NCI-H2171 (cell line): ENCODE results near the gene RAD9A.

Experiments used
- DNase-seq: peaks from one replicate; lab custom pipeline; 2025; lab: John Stamatoyannopoulos, UW

Gene RAD9A

GRCh38 chr11:67428052-67429001 is 36.5 kb downstream of the RAD9A start, which contains the start of gene RPS6KB2:
TSS of gene RPS6KB2 (plus strand) at chr11:67428494. CDS start at chr11:67428546, 52 bp downstream.
- DNase-seq: peak; percentile 97

GRCh38 chr11:67429038-67429668 is 37.4 kb downstream of the RAD9A start:
- DNase-seq: no peak

- no peak for DNase-seq
These were observed 37.9 kb downstream of the RAD9A start for GRCh38 chr11:67429722-67430121.

GRCh38 chr11:67431346-67432249 is 39.8 kb downstream of the RAD9A start:
- DNase-seq: no peak

GRCh38 chr11:67432655-67433349 is 41.0 kb downstream of the RAD9A start:
- no peak for DNase-seq

- DNase-seq: no peak
These were observed 42.0 kb downstream of the RAD9A start for GRCh38 chr11:67433536-67434394.

GRCh38 chr11:67434395-67434881 is 42.7 kb downstream of the RAD9A start:
- DNase-seq: no peak

- DNase-seq: no peak
These were observed 43.4 kb downstream of the RAD9A start for GRCh38 chr11:67435031-67435726.

- no peak for DNase-seq
These were observed 44.1 kb downstream of the RAD9A start for GRCh38 chr11:67435727-67436458.

GRCh38 chr11:67436459-67437081 is 44.8 kb downstream of the RAD9A start:
- DNase-seq: no peak

GRCh38 chr11:67437082-67437808 is 45.5 kb downstream of the RAD9A start, which contains the start of gene PTPRCAP:
TSS of gene PTPRCAP (minus strand) at chr11:67437682. CDS start at chr11:67437619, 63 bp downstream.
- no peak for DNase-seq

GRCh38 chr11:67437809-67438157 is 46.0 kb downstream of the RAD9A start:
- no peak for DNase-seq

- DNase-seq: no peak
These were observed 46.5 kb downstream of the RAD9A start for GRCh38 chr11:67438158-67438902.

- no peak for DNase-seq
These were observed 47.8 kb downstream of the RAD9A start for GRCh38 chr11:67439321-67440228.

GRCh38 chr11:67440229-67441097 is 48.7 kb downstream of the RAD9A start:
- DNase-seq: no peak
